Natural killer cell (primary cell): ENCODE measurements around the gene RIC1. TPM values are rescaled to one million over a fixed set of nuclear protein-coding genes. Genes with fewer than 3 reads are reported as not detected.

Source experiments
- ATAC-seq, 3 donors: fragments of 150-1000 bp in 2 of 3; fragments of 200-7000 bp in 1 of 3; cut with Tn5 transposase; 1 replicate in 1 of 3; 2 replicates in 2 of 3; pipeline ENCODE4 v1.10.0; 2021; ENCODE audit warnings: mild to moderate bottlenecking in 2 of 3, moderate library complexity in 2 of 3
- DNase-seq, 2 donors: peaks; one replicate each; pipeline versions ENCODE4 v3.0.0 to v3.0.0-alpha.2; 2013 to 2021; ENCODE audit warnings: mixed read lengths in 1 of 2
- H3K27ac ChIP-seq: one replicate; pipeline ENCODE4 v1.5.1; 2013; ENCODE audit warnings: mild to moderate bottlenecking, low read length
- H3K27me3 ChIP-seq: one replicate; pipeline ENCODE4 v1.6.1; 2013; ENCODE audit warnings: low read length; ENCODE audit not compliant: control insufficient read depth, insufficient read depth
- H3K36me3 ChIP-seq: one replicate; pipeline ENCODE4 v1.6.1; 2013; ENCODE audit warnings: low read length; ENCODE audit not compliant: control insufficient read depth, insufficient read depth
- H3K4me1 ChIP-seq: one replicate; pipeline ENCODE4 v1.6.1; 2013; ENCODE audit warnings: low read length; ENCODE audit not compliant: control insufficient read depth, insufficient read depth
- H3K4me3 ChIP-seq: one replicate; pipeline ENCODE4 v1.5.1; 2013; ENCODE audit warnings: low read length
- H3K9me3 ChIP-seq: one replicate; pipeline ENCODE4 v1.6.1; 2013; ENCODE audit warnings: low read length; ENCODE audit not compliant: control insufficient read depth, insufficient read depth
- H3K27ac Mint-ChIP-seq, 2 donors: one replicate each; pipeline ENCODE4 v1.8.0; 2022; ENCODE audit warnings: mild to moderate bottlenecking in 2 of 2, mixed read lengths in 2 of 2, moderate library complexity in 1 of 2
- H3K27me3 Mint-ChIP-seq, 2 donors: one replicate each; pipeline ENCODE4 v1.8.0; 2022; ENCODE audit warnings: low read depth in 2 of 2, mixed read lengths in 2 of 2
- H3K36me3 Mint-ChIP-seq: one replicate; pipeline ENCODE4 v1.8.0; 2022; ENCODE audit warnings: mixed read lengths
- H3K4me1 Mint-ChIP-seq, 2 donors: one replicate each; pipeline ENCODE4 v1.8.0; 2022; ENCODE audit warnings: mixed read lengths in 2 of 2
- H3K4me3 Mint-ChIP-seq: one replicate; pipeline ENCODE4 v1.8.0; 2022; ENCODE audit warnings: mild to moderate bottlenecking, moderate library complexity, mixed read lengths
- H3K9me3 Mint-ChIP-seq, 2 donors: one replicate each; pipeline ENCODE4 v1.8.0; 2022; ENCODE audit warnings: mixed read lengths in 2 of 2
- CTCF ChIP-seq: fragments of 200-600 bp; IDR thresholded peaks from one replicate; pipeline ENCODE4 v1.8.0; 2022; ENCODE audit warnings: antibody characterized with exemption
- WGBS: methylation state at CpG from one replicate; pipeline ENCODE4 v1.1.7; 2013; ENCODE audit warnings: missing lambda C conversion rate; ENCODE audit not compliant: insufficient coverage; 5-methylcytosine and 5-hydroxymethylcytosine counted together
- intact Hi-C: fragments of 100-400 bp; cut with micrococcal nuclease; formaldehyde crosslinking; loops from one replicate; pipeline ENCODE4 v1.14.2; 2022
- total RNA-seq, 4 donors: library from RNA; stranded (reverse); fragments of 120-200 nt in 1 of 4; gene quantifications; one replicate each; pipeline versions ENCODE4 v1.2.3 to v1.2.4, GENCODE V29; 2013 to 2022

Gene RIC1
- total RNA-seq, 3 donors from 2014 or later (not counting 1 experiment from before 2014, with no cell fraction given), result 23.5 to 33.9 (median 31.8) TPM

GRCh38 chr9:5760338-5760737, 131.4 kb downstream of the RIC1 start:
- WGBS, result no CpG with 5 or more reads among the region's 1 CpG
- no peaks in the 10 kb centered on the region for H3K9me3 ChIP-seq
- Mint-ChIP-seq H3K27me3 (no peaks in the 10 kb centered on the region), H3K36me3 (no peaks in the 10 kb centered on the region), H3K4me1 (peaks cover 0 to 5% of the 10 kb centered on the region in 2 donors), H3K27ac (no peak overlapping the region), H3K4me3 (no peak overlapping the region), H3K9me3 (no peaks in the 10 kb centered on the region)
- H3K4me1 ChIP-seq, result no peaks in the 10 kb centered on the region
- no peak for ATAC-seq
- no peak overlapping the region for H3K27ac ChIP-seq
- intact Hi-C loops, result no loop called here
- no peaks in the 10 kb centered on the region for H3K27me3 ChIP-seq
- H3K4me3 ChIP-seq, result no peak overlapping the region
- peaks cover 65% of the 10 kb centered on the region for H3K36me3 ChIP-seq
- TF ChIP-seq CTCF, result no peak
- no peak for DNase-seq

- ATAC-seq, result no peak
- peaks cover 8% of the 10 kb centered on the region for H3K36me3 Mint-ChIP-seq
Measured at GRCh38 chr9:5762421-5762820, 133.5 kb downstream of the RIC1 start.

GRCh38 chr9:5764130-5764868, 135.4 kb downstream of the RIC1 start:
- H3K27me3 Mint-ChIP-seq, result no peaks in the 10 kb centered on the region
- intact Hi-C loops, result no loop called here

More at GRCh38 chr9:5762421-5762820, 133.5 kb downstream of the RIC1 start:
- Mint-ChIP-seq H3K4me1 (peaks cover 0 to 5% of the 10 kb centered on the region in 2 donors), H3K9me3 (no peaks in the 10 kb centered on the region), H3K4me3 (no peak overlapping the region), H3K27me3 (no peaks in the 10 kb centered on the region), H3K27ac (no peak overlapping the region)
- WGBS, result 100% methylated on average over 4 of the region's 4 CpGs
- intact Hi-C loops, result no loop called here
- Histone ChIP-seq H3K9me3 (no peaks in the 10 kb centered on the region), H3K27ac (no peak overlapping the region), H3K4me1 (no peaks in the 10 kb centered on the region), H3K27me3 (no peaks in the 10 kb centered on the region), H3K4me3 (no peak overlapping the region), H3K36me3 (peaks cover 69% of the 10 kb centered on the region)
- no peak for DNase-seq
- TF ChIP-seq CTCF, result no peak

More at GRCh38 chr9:5764130-5764868, 135.4 kb downstream of the RIC1 start:
- H3K27me3 ChIP-seq, result no peaks in the 10 kb centered on the region
- no peak overlapping the region for H3K4me3 ChIP-seq
- Mint-ChIP-seq H3K4me3 (no peak overlapping the region), H3K36me3 (peaks cover 8% of the 10 kb centered on the region), H3K4me1 (peaks cover 7 to 10% of the 10 kb centered on the region in 2 donors), H3K27ac (peak overlapping the region; percentile 12 to 16), H3K9me3 (no peaks in the 10 kb centered on the region)
- DNase-seq (no peak), ATAC-seq (no peak)
- 83% methylated on average over 1 of the region's 1 CpG for whole genome bisulfite sequencing
- H3K4me1 ChIP-seq, result no peaks in the 10 kb centered on the region
- TF ChIP-seq CTCF, result no peak
- H3K36me3 ChIP-seq, result peaks cover 63% of the 10 kb centered on the region
- H3K27ac ChIP-seq, result no peak overlapping the region
- no peaks in the 10 kb centered on the region for H3K9me3 ChIP-seq
